Mammary epithelial cell (primary cell): ENCODE data around the gene PHC2.

Experiments used
- EZH2 ChIP-seq: IDR thresholded peaks from 2 replicates; pipeline ENCODE4 v1.6.1; 2012; ENCODE audit warnings: low read length, inconsistent platforms, borderline replicate concordance
- TF ChIP-seq, protein P1 (sequence below), 2 donors: IDR thresholded peaks in 1 of 2; conservative IDR thresholded peaks in 1 of 2; 2 replicates each; pipeline ENCODE4 v1.5.1; 2011 to 2012; ENCODE audit warnings: inconsistent platforms in 2 of 2, low read length in 2 of 2, mild to moderate bottlenecking in 2 of 2, control low read depth in 1 of 2, low read depth in 1 of 2; ENCODE audit not compliant: insufficient read depth in 1 of 2; ENCODE audit errors: extremely low read depth in 1 of 2

DNA sequence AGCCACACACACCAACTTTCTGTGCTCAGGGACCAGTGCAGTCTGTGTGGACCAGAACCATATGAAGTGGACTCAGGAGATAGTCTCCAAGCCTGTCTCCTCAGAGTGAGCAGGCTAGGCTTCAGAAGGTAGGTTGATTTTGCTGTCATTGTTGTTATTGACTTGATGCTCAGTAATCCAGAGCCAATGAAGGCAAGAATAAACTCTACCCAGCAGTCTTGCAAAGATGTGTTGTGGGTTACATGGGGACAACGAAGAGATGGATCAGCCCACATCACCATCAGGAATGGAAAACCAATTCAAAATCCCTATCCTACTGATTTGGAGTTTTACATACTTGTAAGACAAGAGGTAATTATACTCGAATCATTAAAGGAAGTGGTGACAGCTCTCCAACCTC lies 37.4 kb downstream of the PHC2 start:
- TF ChIP-seq, protein P1, sequence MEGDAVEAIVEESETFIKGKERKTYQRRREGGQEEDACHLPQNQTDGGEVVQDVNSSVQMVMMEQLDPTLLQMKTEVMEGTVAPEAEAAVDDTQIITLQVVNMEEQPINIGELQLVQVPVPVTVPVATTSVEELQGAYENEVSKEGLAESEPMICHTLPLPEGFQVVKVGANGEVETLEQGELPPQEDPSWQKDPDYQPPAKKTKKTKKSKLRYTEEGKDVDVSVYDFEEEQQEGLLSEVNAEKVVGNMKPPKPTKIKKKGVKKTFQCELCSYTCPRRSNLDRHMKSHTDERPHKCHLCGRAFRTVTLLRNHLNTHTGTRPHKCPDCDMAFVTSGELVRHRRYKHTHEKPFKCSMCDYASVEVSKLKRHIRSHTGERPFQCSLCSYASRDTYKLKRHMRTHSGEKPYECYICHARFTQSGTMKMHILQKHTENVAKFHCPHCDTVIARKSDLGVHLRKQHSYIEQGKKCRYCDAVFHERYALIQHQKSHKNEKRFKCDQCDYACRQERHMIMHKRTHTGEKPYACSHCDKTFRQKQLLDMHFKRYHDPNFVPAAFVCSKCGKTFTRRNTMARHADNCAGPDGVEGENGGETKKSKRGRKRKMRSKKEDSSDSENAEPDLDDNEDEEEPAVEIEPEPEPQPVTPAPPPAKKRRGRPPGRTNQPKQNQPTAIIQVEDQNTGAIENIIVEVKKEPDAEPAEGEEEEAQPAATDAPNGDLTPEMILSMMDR (conservative IDR thresholded peaks at IDR 0.05 in 1 of 2, IDR thresholded peaks at IDR 0.05 in 1 of 2; ENCODE audit: extremely low read depth in 1 of 2, insufficient read depth in 1 of 2, low read depth in 1 of 2, low read length in 2 of 2): no peak
- TF ChIP-seq EZH2: no peak
